Measurements from ENCODE around the gene DCP2.
"Not testable (repeated sequence)": the region's sequence is repeated elsewhere in the genome, so short reads cannot be mapped to it uniquely, and the experiment has no call there.

The DCP2 gene

GRCh38 chr5:112963374-112963733 is 13.2 kb upstream of the DCP2 start:
- DNase-seq (ENCODE audit: low read depth, low spot score); H3K4me3 ChIP-seq (ENCODE audit: low read length): not testable (repeated sequence)

GRCh38 chr5:112965733-112966306 is 10.8 kb upstream of the DCP2 start:
- DNase-seq (ENCODE audit: low read depth, low spot score), result no peak
- H3K4me3 ChIP-seq (ENCODE audit: low read length), result no peak overlapping the region

GRCh38 chr5:112967520-112968083 is 9.0 kb upstream of the DCP2 start:
- no peak for DNase-seq (ENCODE audit: low read depth, low spot score)

GRCh38 chr5:112968411-112969106 is 8.0 kb upstream of the DCP2 start:
- DNase-seq (ENCODE audit: low read depth, low spot score), result no peak
- H3K4me3 ChIP-seq (ENCODE audit: low read length), result no peak overlapping the region

More at GRCh38 chr5:112967520-112968083, 9.0 kb upstream of the DCP2 start:
- no peak overlapping the region for H3K4me3 ChIP-seq (ENCODE audit: low read length)

GRCh38 chr5:112971276-112971675 is 5.3 kb upstream of the DCP2 start:
- DNase-seq (ENCODE audit: low read depth, low spot score), result no peak
- H3K4me3 ChIP-seq (ENCODE audit: low read length), result no peak overlapping the region

- H3K4me3 ChIP-seq (ENCODE audit: low read length), result no peak overlapping the region
- DNase-seq (ENCODE audit: low read depth, low spot score), result no peak
Measured at GRCh38 chr5:112973036-112973435, 3.6 kb upstream of the DCP2 start.

GRCh38 chr5:112973904-112974303 is 2.7 kb upstream of the DCP2 start:
- no peak for DNase-seq (ENCODE audit: low read depth, low spot score)
- no peak overlapping the region for H3K4me3 ChIP-seq (ENCODE audit: low read length)

- no peak for DNase-seq (ENCODE audit: low read depth, low spot score)
- H3K4me3 ChIP-seq (ENCODE audit: low read length), result no peak overlapping the region
Measured at GRCh38 chr5:112974901-112975300, 1.7 kb upstream of the DCP2 start.

- no peak for DNase-seq (ENCODE audit: low read depth, low spot score)
- H3K4me3 ChIP-seq (ENCODE audit: low read length), result peak overlapping the region; percentile 79
Measured at GRCh38 chr5:112975721-112976431, 722 bp upstream of the DCP2 start.

- peak overlapping the region; percentile 79 for H3K4me3 ChIP-seq (ENCODE audit: low read length)
- no peak for DNase-seq (ENCODE audit: low read depth, low spot score)
Measured at GRCh38 chr5:112977440-112977861, 853 bp downstream of the DCP2 start.

- DNase-seq (ENCODE audit: low read depth, low spot score), result no peak
- no peak overlapping the region for H3K4me3 ChIP-seq (ENCODE audit: low read length)
Measured at GRCh38 chr5:112978836-112979235, 2.2 kb downstream of the DCP2 start.

- no peak overlapping the region for H3K4me3 ChIP-seq (ENCODE audit: low read length)
- DNase-seq (ENCODE audit: low read depth, low spot score), result no peak
Measured at GRCh38 chr5:112979723-112980122, 3.1 kb downstream of the DCP2 start.

- H3K4me3 ChIP-seq (ENCODE audit: low read length), result no peak overlapping the region
- DNase-seq (ENCODE audit: low read depth, low spot score), result no peak
Measured at GRCh38 chr5:112983363-112983762, 6.8 kb downstream of the DCP2 start.

- no peak overlapping the region for H3K4me3 ChIP-seq (ENCODE audit: low read length)
- DNase-seq (ENCODE audit: low read depth, low spot score), result no peak
Measured at GRCh38 chr5:112986224-112986623, 9.6 kb downstream of the DCP2 start.

- H3K4me3 ChIP-seq (ENCODE audit: low read length), result no peak overlapping the region
- peak; percentile 57 for DNase-seq (ENCODE audit: low read depth, low spot score)
Measured at GRCh38 chr5:112995764-112996618, 19.4 kb downstream of the DCP2 start.

GRCh38 chr5:112996830-112997374 is 20.3 kb downstream of the DCP2 start:
- no peak for DNase-seq (ENCODE audit: low read depth, low spot score)
- no peak overlapping the region for H3K4me3 ChIP-seq (ENCODE audit: low read length)

GRCh38 chr5:112998296-112998695 is 21.7 kb downstream of the DCP2 start:
- no peak overlapping the region for H3K4me3 ChIP-seq (ENCODE audit: low read length)
- no peak for DNase-seq (ENCODE audit: low read depth, low spot score)

GRCh38 chr5:113000466-113000865 is 23.9 kb downstream of the DCP2 start:
- DNase-seq (ENCODE audit: low read depth, low spot score), result no peak

GRCh38 chr5:113002423-113002822 is 25.8 kb downstream of the DCP2 start:
- no peak for DNase-seq (ENCODE audit: low read depth, low spot score)
- H3K4me3 ChIP-seq (ENCODE audit: low read length), result no peak overlapping the region

More at GRCh38 chr5:113000466-113000865, 23.9 kb downstream of the DCP2 start:
- H3K4me3 ChIP-seq (ENCODE audit: low read length), result no peak overlapping the region

Measured in Jurkat, Clone E6-1 (cell line).